HG02571 (cell line): Measurements from ENCODE around the gene RAB36.

Experiments
- ATAC-seq: cut with Tn5 transposase; IDR thresholded peaks from one replicate; pipeline ENCODE4 v1.9.1; 2021; ENCODE audit warnings: mild to moderate bottlenecking, moderate library complexity; ENCODE audit not compliant: unreplicated experiment

RAB36 gene

DNA sequence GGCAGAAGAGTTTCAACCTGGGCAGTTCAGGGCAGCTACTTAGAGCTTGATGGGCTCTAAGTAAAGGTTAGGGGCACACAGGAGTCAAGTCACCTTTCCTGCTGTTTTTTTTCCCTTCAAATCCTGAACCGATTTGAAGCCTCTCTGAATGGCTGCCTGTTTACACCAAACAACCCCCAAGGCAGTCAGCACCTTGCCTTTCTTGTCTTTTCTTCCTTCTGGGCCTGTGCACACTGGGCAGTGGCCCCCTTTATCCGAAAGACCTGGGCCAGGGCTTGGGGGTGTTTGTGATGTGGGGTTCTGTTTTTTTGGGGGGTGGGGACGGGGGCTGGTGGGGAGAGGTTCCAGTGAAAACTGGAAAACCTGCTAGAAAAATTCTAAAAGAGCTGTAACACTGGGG is 7.8 kb upstream of the RAB36 start:
- no peak for ATAC-seq

DNA sequence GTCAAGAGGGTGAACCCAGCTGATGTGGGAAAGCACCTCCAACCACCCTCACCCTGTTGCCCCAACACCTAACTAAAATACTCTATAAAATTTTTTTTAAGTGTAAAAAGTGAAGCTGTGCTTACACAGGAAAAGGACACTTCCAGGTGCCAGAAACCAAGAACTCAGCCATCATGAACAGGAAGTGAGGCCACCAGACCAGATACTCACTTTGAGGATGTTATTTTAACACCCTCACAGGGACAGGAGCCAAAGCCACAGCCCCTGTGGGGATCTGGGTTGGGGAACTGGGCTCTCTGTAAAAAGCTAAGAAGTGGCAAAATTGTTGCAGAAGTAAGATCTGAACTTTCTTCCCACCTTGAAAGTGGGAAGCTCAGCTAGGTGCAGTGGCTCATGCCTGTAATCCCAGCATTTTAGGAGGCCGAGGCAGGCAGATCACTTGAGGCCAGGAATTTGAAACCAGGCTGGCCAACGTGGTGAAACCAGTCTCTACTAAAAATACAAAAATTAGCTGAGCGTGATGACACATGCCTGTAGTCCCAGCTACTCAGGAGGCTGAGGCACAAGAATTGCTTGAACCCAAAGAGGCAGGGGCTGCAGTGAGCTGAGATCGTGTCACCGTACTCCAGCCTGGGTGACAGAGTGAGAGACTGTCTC is 7.2 kb upstream of the RAB36 start:
- ATAC-seq, result peak; percentile 36

DNA sequence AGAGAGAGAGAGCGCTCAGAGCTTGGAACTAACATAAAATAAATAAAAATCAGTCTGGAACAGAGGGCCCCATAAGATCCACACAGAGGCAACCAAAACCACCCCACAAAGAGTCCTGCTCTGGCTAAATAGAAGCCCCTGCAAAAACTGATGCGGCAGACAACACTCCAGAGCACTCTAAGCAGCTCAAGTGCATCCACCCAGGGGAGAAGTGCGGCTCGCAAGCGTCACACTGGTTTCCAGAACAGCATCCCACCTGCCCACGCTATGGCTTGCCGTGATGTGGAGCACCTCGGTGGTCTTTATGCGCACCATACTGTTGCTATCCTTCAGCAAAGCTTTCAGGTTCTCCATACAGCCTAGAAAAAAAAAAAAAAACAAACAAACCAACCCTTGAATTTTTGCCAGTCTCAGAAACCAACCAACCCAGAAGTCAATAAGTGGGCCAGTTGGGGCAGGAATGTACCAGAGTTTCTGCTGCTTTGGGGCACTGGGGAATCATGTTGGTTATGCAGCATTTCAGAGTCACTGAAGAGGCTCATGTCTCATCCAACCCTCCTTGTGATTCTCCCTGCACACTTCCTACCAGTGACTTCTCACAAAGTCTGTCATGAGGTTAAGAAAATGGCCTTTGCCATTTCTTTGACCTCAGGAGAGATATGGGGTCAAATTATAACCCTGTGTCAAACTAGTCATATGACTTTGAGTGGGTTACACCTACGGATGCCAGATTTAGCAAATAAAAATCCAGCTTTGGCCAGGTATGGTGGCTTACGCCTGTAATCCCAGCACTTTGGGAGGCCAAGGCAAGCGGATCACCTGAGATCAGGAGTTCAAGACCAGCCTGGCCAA is 6.5 kb upstream of the RAB36 start:
- no peak for ATAC-seq

DNA sequence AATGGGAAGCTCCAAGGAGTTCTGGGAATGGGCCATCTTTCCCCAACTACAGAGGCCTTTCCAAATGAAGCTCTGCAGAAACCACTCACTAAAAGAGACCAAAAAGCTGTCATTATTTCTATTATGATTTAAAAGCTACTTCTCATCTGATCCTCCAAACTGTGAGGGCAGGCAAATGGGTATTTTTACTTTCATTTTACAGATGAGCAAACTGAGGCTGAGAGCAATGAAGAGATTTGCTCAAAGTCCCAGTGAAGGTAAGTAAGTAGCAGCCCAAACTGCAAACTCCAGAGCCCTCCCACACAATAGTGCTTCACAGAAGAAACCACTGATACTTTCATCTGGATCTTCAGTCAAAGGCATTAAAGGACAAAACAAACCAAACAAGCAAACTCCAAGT is 4.9 kb upstream of the RAB36 start:
- no peak for ATAC-seq

DNA sequence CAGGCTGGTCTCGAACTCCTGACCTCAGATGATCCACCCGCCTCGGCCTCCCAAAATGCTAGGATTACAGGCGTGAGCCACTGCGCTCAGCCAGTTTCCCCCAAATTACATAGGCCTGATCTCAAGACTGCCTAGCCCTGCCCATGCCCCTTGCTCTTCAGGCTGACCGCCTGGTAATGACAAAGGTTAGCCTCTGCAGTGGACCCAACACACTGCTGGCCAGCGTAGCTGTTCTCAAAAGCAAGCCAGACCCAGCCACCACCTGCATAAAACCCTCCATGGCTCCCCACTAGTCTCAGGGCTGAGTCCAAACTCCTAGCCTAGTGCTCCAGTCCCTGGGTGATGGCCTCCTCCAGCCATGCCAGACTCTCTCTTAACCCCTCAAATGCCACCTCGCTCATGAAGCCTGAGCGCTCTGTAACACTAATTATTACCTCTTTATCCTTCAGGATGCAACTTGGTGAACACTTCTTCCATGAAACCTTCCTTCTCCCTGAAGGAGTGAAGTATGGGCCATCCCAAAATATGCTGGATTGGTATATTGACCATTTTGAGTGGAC is 2.7 kb upstream of the RAB36 start:
- no peak for ATAC-seq

DNA sequence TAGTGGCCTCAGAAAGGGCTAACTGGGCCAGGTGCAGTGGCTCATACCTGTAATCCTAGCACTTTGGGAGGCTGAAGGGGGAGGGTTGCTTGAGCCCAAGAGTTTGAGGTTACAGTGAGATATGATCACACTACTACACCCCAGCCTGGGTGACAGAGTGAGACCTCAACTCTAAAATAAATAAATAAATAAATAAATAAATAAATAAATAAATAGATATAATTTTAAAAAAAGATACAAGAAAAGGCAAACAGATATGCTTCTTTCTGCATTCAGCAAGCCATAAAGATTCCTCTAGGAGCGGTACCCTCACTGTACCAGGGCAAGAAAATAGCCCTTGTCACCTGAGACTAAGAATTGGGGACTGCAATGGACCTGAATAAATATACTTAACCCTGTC is 2.2 kb upstream of the RAB36 start:
- no peak for ATAC-seq

DNA sequence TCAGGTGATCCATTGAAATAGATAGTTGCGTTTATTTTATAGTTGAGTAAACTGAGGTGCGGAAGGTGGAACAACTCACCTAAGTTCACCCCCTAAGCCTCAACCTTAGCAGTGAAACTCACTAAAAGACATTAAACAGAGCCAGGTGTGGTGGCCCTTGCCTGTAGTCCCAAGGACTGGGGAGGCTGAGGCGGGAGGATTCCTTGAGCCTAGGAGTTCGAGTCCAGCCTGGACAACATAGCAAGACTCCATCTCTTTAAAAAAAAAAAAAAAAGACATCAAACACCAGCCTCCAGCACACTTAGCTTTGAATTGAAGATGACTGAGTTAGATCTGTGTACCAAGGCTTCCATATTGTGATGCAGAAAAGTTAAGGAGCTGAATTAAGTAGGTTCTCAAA is 845 bp upstream of the RAB36 start:
- ATAC-seq, result no peak

DNA sequence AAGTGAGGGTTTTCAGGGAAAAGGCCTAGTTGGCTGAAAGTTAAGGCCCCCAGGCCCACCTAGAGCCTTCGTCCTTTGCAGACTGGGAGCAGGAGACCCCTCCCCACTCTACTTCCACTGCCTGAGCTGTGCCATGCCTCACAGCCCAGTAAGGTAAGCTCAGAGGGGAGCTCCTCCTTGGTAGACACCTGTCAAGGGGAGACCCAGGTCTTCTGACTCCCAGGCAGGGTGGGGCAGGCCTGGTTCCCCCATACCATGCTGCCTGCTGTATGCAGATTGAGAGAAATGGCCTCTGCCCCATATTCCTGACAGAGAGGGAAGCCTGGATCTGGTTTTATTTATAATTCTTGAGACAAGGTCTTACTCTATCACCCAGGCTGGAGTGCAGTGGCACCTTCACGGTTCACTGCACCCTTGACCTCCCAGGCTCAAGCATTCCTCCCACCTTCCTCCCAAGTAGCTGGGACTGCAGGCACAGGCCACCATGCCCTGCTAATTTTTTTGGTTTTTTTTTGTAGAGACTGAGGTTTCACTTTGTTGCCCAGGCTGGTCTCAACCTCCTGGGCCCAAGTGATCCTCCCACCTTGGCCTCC is 697 bp downstream of the RAB36 start:
- ATAC-seq, result no peak

DNA sequence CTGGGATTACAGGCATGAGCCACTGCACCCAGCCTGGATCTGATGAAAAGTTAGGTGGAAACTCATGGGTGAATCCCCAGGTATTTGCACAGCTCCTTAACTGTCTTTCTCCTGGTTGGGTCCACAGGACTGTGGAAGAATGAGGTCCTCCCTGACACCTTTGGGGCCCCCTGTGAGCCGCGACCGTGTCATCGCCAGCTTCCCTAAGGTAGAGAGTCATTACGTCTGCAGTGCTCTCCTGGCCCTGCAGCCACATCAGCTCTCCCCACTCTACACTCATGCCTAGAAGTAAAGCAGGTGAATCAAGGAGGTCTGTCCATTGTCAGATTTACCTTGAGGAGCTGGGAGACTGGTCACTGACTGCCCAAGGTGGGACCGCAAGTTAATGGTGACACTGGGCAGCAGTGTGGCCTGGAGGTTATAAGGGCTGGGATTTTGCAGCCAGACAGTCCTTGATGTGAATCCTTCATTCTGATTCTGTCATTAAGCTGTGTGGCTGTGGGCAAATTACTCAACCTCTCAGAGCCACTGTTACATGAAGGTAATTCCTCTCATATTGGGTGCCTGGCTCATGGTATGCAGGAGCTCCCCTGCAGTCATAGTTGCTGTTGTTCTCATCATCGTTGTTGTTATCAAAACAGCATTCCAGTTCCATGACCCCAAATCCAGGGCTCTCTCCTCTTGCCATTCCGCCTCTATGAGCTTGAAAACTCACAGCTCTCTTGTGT is 1.4 kb downstream of the RAB36 start:
- no peak for ATAC-seq

DNA sequence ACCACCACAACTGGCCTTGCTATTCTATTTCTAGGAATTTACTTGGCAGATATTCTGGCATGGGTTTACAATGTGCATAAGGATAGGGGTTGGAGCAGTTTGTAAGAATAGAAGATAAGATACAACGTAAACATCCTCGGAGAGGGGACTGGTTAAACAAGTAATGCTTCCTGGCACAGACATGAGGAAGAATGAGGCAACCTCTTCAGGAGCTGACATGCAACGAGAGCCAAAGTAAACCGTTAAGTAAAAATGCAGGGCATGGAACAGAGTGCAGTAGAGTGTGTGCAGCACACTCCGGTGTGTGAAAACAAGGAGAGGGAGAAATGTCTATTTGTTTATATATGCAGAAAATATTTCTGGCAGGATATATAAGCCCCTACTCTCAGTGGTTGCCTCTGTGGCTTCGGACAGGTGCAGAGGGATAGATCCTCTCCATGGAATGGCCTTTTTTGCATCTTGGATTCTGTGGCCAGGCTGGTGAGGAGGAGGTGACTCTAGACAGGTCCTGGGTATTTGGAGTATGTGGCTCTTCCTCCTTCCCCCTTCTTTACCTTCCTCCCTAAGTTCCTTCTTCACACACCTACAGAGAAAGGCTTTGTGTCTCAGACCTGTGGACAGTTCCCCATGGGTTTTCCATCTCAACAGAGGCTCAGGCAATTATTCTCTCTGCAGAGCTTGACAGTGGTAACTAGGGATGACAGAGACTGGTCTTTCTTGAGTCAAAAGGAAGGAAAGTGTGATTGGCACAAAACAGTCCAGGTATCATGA is 2.5 kb downstream of the RAB36 start:
- ATAC-seq, result no peak

DNA sequence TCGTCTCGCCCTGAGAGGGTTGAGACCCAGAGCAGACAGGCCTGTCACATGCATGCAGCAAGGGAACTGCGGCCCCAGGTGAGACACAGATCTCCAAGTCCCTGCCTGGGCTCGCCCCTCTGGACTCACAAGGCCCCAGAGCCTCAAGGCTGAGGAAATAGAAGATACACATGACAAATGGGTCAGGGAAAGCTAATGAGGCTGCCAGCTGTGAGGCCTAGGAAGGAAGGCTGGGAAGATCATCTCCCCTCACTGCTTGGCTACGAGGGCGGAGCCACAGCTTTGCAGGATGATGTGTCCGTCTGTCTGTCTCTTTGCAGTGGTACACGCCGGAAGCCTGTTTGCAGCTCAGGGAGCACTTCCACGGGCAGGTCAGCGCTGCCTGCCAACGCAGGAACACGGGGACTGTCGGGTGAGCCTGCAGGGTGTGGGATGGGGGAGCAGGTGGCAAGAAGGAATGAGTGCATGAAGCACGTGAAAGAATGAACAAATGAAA is 4.5 kb downstream of the RAB36 start:
- ATAC-seq, result no peak

DNA sequence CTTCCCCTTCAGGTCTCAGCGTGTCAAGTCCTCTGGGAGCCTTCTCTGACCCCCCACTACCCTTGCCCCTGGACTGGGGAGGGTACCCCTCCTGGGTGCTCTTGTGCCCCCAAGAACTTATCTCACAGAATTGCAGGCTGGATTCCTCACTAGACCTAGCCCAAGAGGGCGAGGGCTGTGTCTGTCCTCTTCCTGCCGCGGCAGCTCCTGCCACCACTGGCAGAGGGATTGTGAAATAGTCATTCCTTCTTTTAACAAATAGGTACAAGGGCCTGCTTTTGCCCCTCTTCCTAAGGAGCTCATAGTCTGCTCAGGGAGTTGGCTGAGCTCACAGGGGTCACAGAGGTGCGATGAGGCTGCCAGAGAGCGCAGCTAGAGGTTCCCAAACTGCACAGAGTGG is 5.5 kb downstream of the RAB36 start:
- no peak for ATAC-seq

DNA sequence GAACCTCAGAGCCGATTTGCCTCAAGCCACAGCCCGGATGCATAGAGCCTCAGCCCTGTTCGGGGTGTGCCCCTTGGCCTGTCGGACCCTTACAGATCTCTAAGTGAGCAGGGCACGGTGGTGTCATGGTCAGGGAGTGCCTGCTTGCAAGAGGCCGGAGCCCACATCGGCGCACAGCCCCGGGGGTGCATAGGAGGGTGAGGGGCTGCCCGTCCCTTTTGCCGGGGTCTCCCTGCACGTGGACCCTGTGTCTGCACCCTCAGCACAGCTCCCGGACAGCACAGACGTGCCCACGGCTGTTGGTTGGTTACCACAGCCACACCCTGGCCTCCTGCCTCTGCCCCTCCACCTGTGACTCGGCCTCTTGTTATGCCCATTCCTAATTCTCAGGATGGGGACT is 6.5 kb downstream of the RAB36 start:
- ATAC-seq, result no peak

DNA sequence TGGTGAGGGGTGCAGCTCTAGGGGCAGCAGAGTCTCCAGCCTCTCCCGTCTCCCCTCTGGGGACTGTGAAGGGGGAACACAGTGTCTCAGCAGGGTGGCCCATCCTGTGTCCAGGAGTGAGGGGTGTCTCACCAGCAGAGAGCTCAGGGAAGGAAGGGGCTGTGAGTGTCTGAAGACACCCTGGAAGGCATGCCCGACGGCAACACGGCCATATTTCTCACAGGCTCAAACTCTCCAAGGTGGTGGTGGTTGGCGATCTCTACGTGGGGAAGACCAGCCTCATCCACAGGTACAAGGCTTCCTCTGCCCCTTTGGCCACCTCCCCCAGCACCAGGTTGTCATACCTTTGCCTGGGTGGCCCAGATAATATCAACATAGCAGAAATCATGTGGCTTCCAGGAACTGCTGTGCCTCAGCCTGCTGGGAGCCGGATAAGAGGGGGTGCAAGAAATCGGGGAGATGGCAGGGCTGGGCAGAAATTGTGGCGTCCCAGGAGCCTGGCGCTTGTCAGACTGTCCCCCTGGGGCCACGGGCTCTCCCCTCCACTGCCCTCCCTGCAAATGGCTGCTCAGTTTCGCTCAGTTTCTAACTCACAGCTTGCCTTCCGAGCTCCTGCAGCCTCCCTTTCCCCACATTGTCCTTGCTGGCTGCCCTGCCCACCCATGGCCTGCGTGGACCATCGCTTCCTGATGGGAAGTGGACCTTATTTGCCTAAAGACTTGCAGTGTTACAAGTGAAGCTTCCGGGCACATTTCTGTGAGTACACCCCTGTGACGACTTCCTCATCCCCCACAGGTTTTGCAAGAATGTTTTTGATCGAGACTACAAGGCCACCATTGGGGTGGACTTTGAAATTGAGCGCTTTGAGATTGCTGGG is 7.2 kb downstream of the RAB36 start:
- ATAC-seq, result no peak

DNA sequence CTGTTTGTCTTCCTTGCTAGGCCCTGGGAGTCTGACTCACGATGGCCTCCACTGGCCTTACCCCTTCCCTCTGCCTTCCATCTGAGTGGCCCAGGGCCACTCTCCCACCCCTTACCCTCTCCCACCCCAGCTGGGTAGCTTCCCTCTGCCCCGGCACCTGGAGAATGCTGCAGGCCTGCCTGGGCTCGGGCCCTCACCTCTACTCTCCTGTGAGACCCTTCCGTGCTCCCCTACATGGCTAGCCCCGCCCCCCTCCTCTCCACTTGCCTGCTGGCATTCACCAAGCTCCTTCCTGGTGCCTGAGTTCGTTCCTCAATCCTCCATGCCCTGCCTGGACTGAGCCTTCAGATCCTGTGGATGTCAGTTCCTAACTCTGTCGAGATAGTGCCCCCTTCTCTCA is 8.7 kb downstream of the RAB36 start:
- no peak for ATAC-seq

DNA sequence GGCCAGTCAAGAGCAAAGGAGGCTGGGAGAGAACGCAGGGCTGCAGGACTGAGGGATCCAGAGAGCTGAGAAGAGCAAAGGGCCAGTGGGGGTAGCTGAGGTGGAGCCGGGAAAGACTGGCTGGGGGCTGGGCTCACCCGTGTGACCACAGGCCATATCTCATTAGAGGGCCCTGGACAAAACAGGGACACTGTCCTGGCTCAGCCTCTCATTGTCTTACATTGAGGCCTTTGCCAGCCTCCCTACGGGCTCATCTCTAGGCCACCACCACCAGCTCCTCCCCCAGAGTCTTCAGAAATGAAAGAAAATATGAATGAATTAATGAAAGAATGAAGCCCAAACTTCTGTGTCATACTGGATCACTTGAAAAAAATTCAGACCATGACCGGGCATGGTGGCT is 9.2 kb downstream of the RAB36 start:
- ATAC-seq, result no peak

DNA sequence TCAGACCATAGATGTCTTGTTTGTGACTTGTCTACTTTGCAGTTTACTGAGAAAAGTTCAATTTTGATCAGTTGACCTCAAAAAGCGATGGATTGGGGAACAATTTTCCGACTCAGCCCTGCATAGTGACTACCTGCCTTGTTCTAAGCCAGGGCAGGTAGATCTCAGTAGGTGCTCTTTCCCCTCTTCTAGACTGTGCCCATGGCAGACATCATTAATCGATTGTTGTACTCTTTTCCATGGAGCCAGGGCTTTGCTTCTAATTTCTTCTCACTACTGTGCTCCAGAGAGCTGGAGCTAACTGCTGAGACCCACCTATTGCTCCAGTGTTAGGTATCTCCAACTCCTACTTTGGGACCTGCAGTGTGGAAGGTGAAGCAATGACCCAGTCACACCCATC is 9.9 kb downstream of the RAB36 start:
- ATAC-seq, result no peak

DNA sequence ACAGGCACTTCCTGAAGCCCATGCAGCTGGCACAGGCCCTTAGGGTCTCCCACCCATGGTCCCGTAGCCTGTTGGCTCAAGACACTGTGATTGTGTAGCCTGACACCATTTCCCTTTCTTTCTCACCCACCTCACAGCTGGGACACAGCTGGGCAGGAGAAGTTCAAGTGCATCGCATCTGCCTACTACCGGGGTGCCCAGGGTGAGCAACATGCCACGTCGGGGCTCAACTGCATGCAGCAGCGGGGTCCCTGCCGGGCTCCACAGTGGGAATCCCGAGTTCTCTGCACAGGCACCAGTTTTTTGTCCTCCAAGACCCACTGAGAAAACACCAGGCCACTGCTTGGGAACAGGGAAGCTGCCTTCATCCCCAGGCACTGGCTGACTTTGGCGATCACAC is 10.6 kb downstream of the RAB36 start:
- ATAC-seq, result no peak

DNA sequence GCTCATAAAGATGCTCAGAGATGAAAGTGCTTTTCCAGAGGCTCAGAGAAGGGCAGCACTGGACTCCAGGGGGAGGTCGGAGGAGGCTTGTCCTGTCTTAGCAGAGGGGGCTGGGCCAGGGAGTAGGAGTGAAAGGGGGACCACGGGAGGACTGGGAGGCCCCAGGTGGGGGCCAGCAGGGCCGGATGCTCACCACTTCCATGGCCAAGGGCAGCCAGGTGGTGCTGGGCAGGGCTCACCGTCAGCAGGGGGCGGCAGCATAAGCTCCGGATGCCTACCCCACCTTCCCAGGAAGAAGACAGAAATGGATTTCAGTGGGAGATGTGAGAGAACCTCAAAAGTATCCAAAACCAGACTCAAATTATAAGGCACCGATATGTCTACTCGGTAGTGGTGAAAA is 11.0 kb downstream of the RAB36 start:
- ATAC-seq, result no peak
